Measurements from ENCODE around the gene ARFIP1. TPM values are rescaled to one million over a fixed set of nuclear protein-coding genes. Genes with fewer than 3 reads are reported as not detected.
"Not testable (repeated sequence)": the region's sequence is repeated elsewhere in the genome, so short reads cannot be mapped to it uniquely, and the experiment has no call there.

Gene ARFIP1
- polyA plus RNA-seq, 3 donors = 11.7 to 28.4 (median 27.2) TPM

DNA sequence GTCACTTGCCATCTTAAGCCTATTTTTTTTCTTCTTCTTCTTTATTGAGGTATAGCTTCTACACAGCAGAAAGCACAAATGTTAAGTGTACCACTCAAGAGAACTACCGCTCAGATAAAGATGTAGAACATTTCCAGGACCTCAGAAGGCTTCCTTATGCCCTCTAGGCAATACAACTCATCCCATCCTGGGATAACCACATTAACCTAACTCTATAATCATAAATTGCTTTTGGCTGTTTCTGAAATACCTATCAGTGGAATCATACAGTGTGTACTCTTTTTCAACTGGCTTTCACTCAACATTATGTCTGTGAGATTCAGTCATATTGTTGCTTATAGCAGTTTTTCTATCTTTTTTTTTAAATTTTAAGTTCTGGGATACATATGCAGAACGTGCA, 51.7 kb downstream of the ARFIP1 start:
- no peaks in the 10 kb centered on the region for H4K20me1 ChIP-seq (ENCODE audit: insufficient read depth, low read length)
- H3K27ac ChIP-seq (ENCODE audit: low read depth in 1 of 2, low read length in 2 of 2) = no peak overlapping the region
- no peaks in the 10 kb centered on the region for H3K27me3 ChIP-seq (ENCODE audit: control insufficient read depth in 2 of 2, insufficient read depth in 2 of 2, low read length in 2 of 2)
- no peak overlapping the region for H2AFZ ChIP-seq (ENCODE audit: insufficient read depth, low read depth, low read length, poor library complexity, severe bottlenecking)
- Mint-ChIP-seq H3K4me3 (no peak overlapping the region), H3K27me3 (ENCODE audit: low read depth in 3 of 3) (no peaks in the 10 kb centered on the region), H3K4me1 (no peaks in the 10 kb centered on the region), H3K27ac (no peak overlapping the region), H3K9me3 (peaks cover 5 to 15% (median 10%) of the 10 kb centered on the region in 7 donors), H3K36me3 (peaks cover 62 to 63% of the 10 kb centered on the region in 2 donors)
- TF ChIP-seq, protein P1, sequence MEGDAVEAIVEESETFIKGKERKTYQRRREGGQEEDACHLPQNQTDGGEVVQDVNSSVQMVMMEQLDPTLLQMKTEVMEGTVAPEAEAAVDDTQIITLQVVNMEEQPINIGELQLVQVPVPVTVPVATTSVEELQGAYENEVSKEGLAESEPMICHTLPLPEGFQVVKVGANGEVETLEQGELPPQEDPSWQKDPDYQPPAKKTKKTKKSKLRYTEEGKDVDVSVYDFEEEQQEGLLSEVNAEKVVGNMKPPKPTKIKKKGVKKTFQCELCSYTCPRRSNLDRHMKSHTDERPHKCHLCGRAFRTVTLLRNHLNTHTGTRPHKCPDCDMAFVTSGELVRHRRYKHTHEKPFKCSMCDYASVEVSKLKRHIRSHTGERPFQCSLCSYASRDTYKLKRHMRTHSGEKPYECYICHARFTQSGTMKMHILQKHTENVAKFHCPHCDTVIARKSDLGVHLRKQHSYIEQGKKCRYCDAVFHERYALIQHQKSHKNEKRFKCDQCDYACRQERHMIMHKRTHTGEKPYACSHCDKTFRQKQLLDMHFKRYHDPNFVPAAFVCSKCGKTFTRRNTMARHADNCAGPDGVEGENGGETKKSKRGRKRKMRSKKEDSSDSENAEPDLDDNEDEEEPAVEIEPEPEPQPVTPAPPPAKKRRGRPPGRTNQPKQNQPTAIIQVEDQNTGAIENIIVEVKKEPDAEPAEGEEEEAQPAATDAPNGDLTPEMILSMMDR (IDR thresholded peaks at IDR 0.05) = no peak
- H3K9me3 ChIP-seq (replicated peaks in 1 of 2; ENCODE audit: control insufficient read depth in 1 of 2, insufficient read depth in 1 of 2, low read length in 2 of 2) = peaks cover 0 to 5% of the 10 kb centered on the region in 2 donors
- H3K9ac ChIP-seq (ENCODE audit: insufficient read depth, low read length, poor library complexity, severe bottlenecking) = no peak overlapping the region
- no CpG with 5 or more reads among the region's 2 CpGs for WGBS (ENCODE audit: insufficient coverage)
- no peaks in the 10 kb centered on the region for H3K79me2 ChIP-seq (ENCODE audit: insufficient read depth, low read length)
- intact Hi-C loops (cut with micrococcal nuclease) = no loop called here
- H3K36me3 ChIP-seq (replicated peaks in 1 of 2; ENCODE audit: control insufficient read depth in 1 of 2, insufficient read depth in 2 of 2, low read length in 2 of 2) = peaks cover 8 to 56% of the 10 kb centered on the region in 2 donors
- no peaks in the 10 kb centered on the region for H3K4me1 ChIP-seq (ENCODE audit: control insufficient read depth in 1 of 2, insufficient read depth in 2 of 2, low read length in 2 of 2)
- H3K4me3 ChIP-seq (replicated peaks in 1 of 3; ENCODE audit: low read depth in 2 of 3, low read length in 3 of 3) = no peak overlapping the region
- H3K4me2 ChIP-seq (replicated peaks; ENCODE audit: extremely low read depth, low read length, poor library complexity, severe bottlenecking) = no peak overlapping the region
- DNase-seq = no peak

- no peak overlapping the region for H3K4me3 Mint-ChIP-seq
- Histone ChIP-seq H3K79me2 (ENCODE audit: insufficient read depth, low read length) (no peaks in the 10 kb centered on the region), H3K9me3 (replicated peaks in 1 of 2; ENCODE audit: control insufficient read depth in 1 of 2, insufficient read depth in 1 of 2, low read length in 2 of 2) (peaks cover 9 to 11% of the 10 kb centered on the region in 2 donors), H3K4me1 (ENCODE audit: control insufficient read depth in 1 of 2, insufficient read depth in 2 of 2, low read length in 2 of 2) (no peaks in the 10 kb centered on the region), H3K27me3 (ENCODE audit: control insufficient read depth in 2 of 2, insufficient read depth in 2 of 2, low read length in 2 of 2) (no peaks in the 10 kb centered on the region), H4K20me1 (ENCODE audit: insufficient read depth, low read length) (no peaks in the 10 kb centered on the region), H3K9ac (ENCODE audit: insufficient read depth, low read length, poor library complexity, severe bottlenecking) (no peak overlapping the region), H3K4me2 (replicated peaks; ENCODE audit: extremely low read depth, low read length, poor library complexity, severe bottlenecking) (no peak overlapping the region), H3K27ac (ENCODE audit: low read depth in 1 of 2, low read length in 2 of 2) (no peak overlapping the region), H3K36me3 (replicated peaks in 1 of 2; ENCODE audit: control insufficient read depth in 1 of 2, insufficient read depth in 2 of 2, low read length in 2 of 2) (peaks cover 12 to 55% of the 10 kb centered on the region in 2 donors), H3K4me3 (replicated peaks in 1 of 3; ENCODE audit: low read depth in 2 of 3, low read length in 3 of 3) (no peak overlapping the region), H2AFZ (ENCODE audit: insufficient read depth, low read depth, low read length, poor library complexity, severe bottlenecking) (no peak overlapping the region)
- H3K27me3 Mint-ChIP-seq (ENCODE audit: low read depth in 3 of 3) = no peaks in the 10 kb centered on the region
- intact Hi-C loops (cut with micrococcal nuclease) = no loop called here
- TF ChIP-seq, protein P1 (IDR thresholded peaks at IDR 0.05) = no peak
- H3K27ac Mint-ChIP-seq = no peak overlapping the region
- peaks cover 57 to 71% of the 10 kb centered on the region in 2 donors for H3K36me3 Mint-ChIP-seq
- WGBS (ENCODE audit: insufficient coverage) = 75% methylated on average over 1 of the region's 3 CpGs
- no peaks in the 10 kb centered on the region for H3K4me1 Mint-ChIP-seq
- peaks cover 14 to 30% (median 18%) of the 10 kb centered on the region in 7 donors for H3K9me3 Mint-ChIP-seq
- DNase-seq = no peak
Measured at GRCh38 chr4:152836936-152837335, 57.2 kb downstream of the ARFIP1 start.

DNA sequence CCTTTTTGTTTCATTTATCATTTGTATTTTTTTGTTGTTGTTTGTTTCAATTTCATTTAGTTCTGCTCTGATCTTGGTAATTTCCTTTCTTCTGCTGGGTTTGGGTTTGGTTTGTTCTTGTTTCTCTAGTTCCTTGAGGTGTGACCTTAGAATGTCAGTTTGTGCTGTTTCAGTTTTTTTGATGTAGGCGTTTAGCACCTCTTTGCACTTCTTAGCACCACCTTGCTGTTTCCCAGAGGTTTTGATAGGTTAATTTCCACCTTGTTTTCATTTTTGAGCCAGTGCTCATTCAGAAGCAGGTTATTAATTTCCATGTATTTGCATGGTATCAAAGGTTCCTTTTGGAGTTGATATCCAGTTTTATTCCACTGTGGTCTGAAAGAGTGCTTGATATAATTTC, 60.0 kb downstream of the ARFIP1 start:
- H3K9ac ChIP-seq (ENCODE audit: insufficient read depth, low read length, poor library complexity, severe bottlenecking); H3K27ac ChIP-seq (ENCODE audit: low read depth in 1 of 2, low read length in 2 of 2); H4K20me1 ChIP-seq (ENCODE audit: insufficient read depth, low read length); H3K4me1 ChIP-seq (ENCODE audit: control insufficient read depth in 1 of 2, insufficient read depth in 2 of 2, low read length in 2 of 2); H3K27me3 Mint-ChIP-seq (ENCODE audit: low read depth in 3 of 3); H2AFZ ChIP-seq (ENCODE audit: insufficient read depth, low read depth, low read length, poor library complexity, severe bottlenecking); H3K4me1 Mint-ChIP-seq; H3K27me3 ChIP-seq (ENCODE audit: control insufficient read depth in 2 of 2, insufficient read depth in 2 of 2, low read length in 2 of 2); H3K4me3 Mint-ChIP-seq; intact Hi-C loops (cut with micrococcal nuclease); DNase-seq; H3K79me2 ChIP-seq (ENCODE audit: insufficient read depth, low read length); H3K27ac Mint-ChIP-seq; H3K4me2 ChIP-seq (replicated peaks; ENCODE audit: extremely low read depth, low read length, poor library complexity, severe bottlenecking); H3K4me3 ChIP-seq (replicated peaks in 1 of 3; ENCODE audit: low read depth in 2 of 3, low read length in 3 of 3): not testable (repeated sequence)
- peaks cover 35 to 53% of the 10 kb centered on the region in 2 donors for H3K36me3 Mint-ChIP-seq
- peaks cover 9 to 11% of the 10 kb centered on the region in 2 donors for H3K9me3 ChIP-seq (replicated peaks in 1 of 2; ENCODE audit: control insufficient read depth in 1 of 2, insufficient read depth in 1 of 2, low read length in 2 of 2)
- 60% methylated on average over 1 of the region's 1 CpG for WGBS (ENCODE audit: insufficient coverage)
- peaks cover 3 to 27% of the 10 kb centered on the region in 2 donors for H3K36me3 ChIP-seq (replicated peaks in 1 of 2; ENCODE audit: control insufficient read depth in 1 of 2, insufficient read depth in 2 of 2, low read length in 2 of 2)
- peaks cover 13 to 23% (median 18%) of the 10 kb centered on the region in 7 donors for H3K9me3 Mint-ChIP-seq
